Neural progenitor cell (in vitro differentiated cells): Measurements from ENCODE around the gene POU2AF1. TPM values are rescaled to one million over a fixed set of nuclear protein-coding genes. Genes with fewer than 3 reads are reported as not detected.

Source experiments
- DNase-seq: peaks from one replicate; pipeline ENCODE4 v3.0.0-alpha.2; 2016; ENCODE audit warnings: low spot score
- H2AFZ ChIP-seq: fragments of 200-600 bp; sonication (generic); replicated peaks from 2 replicates; pipeline ENCODE4 v1.6.1; 2016; ENCODE audit warnings: antibody characterized with exemption
- H3F3A ChIP-seq: fragments of 200-600 bp; sonication (generic); 2 replicates; pipeline ENCODE4 v1.6.1; 2016; ENCODE audit warnings: antibody characterized with exemption, low read depth
- H3K27ac ChIP-seq: fragments of 200-600 bp; sonication (generic); 2 replicates; pipeline ENCODE4 v1.5.1; 2016; ENCODE audit warnings: mild to moderate bottlenecking
- H3K27me3 ChIP-seq: fragments of 200-600 bp; sonication (generic); 2 replicates; pipeline ENCODE4 v1.6.1; 2016; ENCODE audit warnings: mild to moderate bottlenecking, moderate library complexity
- H3K36me3 ChIP-seq: fragments of 200-600 bp; sonication (generic); 2 replicates; pipeline ENCODE4 v1.5.1; 2016
- H3K4me1 ChIP-seq: fragments of 200-600 bp; sonication (generic); 2 replicates; pipeline ENCODE4 v1.6.1; 2016; ENCODE audit warnings: mixed run types
- H3K4me2 ChIP-seq: fragments of 200-600 bp; sonication (generic); 2 replicates; pipeline ENCODE4 v1.6.1; 2016
- H3K4me3 ChIP-seq: fragments of 200-600 bp; sonication (generic); 2 replicates; pipeline ENCODE4 v1.5.1; 2016
- H3K79me2 ChIP-seq: fragments of 200-600 bp; sonication (generic); 2 replicates; pipeline ENCODE4 v1.6.1; 2016; ENCODE audit warnings: low read depth
- H3K9ac ChIP-seq: fragments of 200-600 bp; sonication (generic); 2 replicates; pipeline ENCODE4 v1.6.1; 2016
- H3K9me3 ChIP-seq: fragments of 200-600 bp; sonication (generic); 2 replicates; pipeline ENCODE4 v1.5.1; 2016; ENCODE audit warnings: low read depth
- H4K20me1 ChIP-seq: fragments of 200-600 bp; sonication (generic); 2 replicates; pipeline ENCODE4 v1.6.1; 2016; ENCODE audit warnings: low read depth
- H3K27ac Mint-ChIP-seq: 3 replicates; pipeline ENCODE4 v1.8.0; 2021; ENCODE audit warnings: mixed read lengths
- H3K27me3 Mint-ChIP-seq: 2 replicates; pipeline ENCODE4 v1.8.0; 2022; ENCODE audit warnings: low read depth, mild to moderate bottlenecking, inconsistent platforms, moderate library complexity, mixed read lengths; ENCODE audit not compliant: insufficient read depth
- H3K36me3 Mint-ChIP-seq: 3 replicates; pipeline ENCODE4 v1.8.0; 2021; ENCODE audit warnings: mixed read lengths
- H3K4me1 Mint-ChIP-seq: 3 replicates; pipeline ENCODE4 v1.8.0; 2021; ENCODE audit warnings: mixed read lengths
- H3K4me3 Mint-ChIP-seq: 3 replicates; pipeline ENCODE4 v1.8.0; 2021; ENCODE audit warnings: mild to moderate bottlenecking, moderate library complexity, mixed read lengths
- H3K9me3 Mint-ChIP-seq: 3 replicates; pipeline ENCODE4 v1.8.0; 2020; ENCODE audit warnings: mixed read lengths
- CTCF ChIP-seq: fragments of 200-600 bp; sonication (generic); IDR thresholded peaks from 2 replicates; pipeline ENCODE4 v1.5.1; 2017; ENCODE audit warnings: antibody characterized with exemption, mild to moderate bottlenecking
- EZH2 ChIP-seq: fragments of 200-600 bp; sonication (generic); IDR thresholded peaks from 2 replicates; pipeline ENCODE4 v1.6.1; 2017; ENCODE audit warnings: antibody characterized with exemption, mild to moderate bottlenecking, moderate library complexity
- EZH2phosphoT487 ChIP-seq: fragments of 200-600 bp; sonication (generic); IDR thresholded peaks from 2 replicates; pipeline ENCODE4 v1.6.1; 2017; ENCODE audit warnings: antibody characterized with exemption
- total RNA-seq: library from RNA; depleted of rRNA; stranded (reverse); fragments of >200 nt; gene quantifications from 2 replicates; pipeline ENCODE4 v1.2.3, GENCODE V29; 2015; ENCODE audit warnings: low replicate concordance

POU2AF1 gene
- total RNA-seq, 1 donor from 2014 or later, result not detected

DNA sequence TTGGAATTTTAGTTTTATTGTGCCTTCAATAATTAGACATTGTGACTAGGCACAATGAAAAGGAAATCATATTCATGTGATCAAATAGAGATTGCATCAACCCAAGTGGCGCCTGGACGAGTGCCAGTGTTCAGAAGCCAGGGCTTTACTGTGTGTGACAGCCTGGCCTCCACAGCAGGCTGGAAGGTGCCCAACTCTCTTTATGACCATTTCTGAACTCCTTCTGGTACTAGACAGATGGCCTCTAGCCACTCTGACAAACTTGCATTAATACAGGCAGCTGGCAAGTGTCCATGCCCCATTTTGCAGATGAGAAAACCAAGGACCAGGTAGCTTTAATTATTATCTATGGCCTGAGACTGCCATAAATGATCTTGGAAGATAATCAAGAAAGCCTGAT lies 8.3 kb upstream of the POU2AF1 start:
- no peaks in the 10 kb centered on the region for H3K79me2 ChIP-seq
- no peak for TF ChIP-seq EZH2phosphoT487
- no peak for TF ChIP-seq CTCF
- no peaks in the 10 kb centered on the region for H3K4me1 Mint-ChIP-seq

GRCh38 chr11:111386611-111387150 lies 7.6 kb upstream of the POU2AF1 start:
- no peak overlapping the region for H3K4me2 ChIP-seq
- Mint-ChIP-seq H3K27me3 (no peaks in the 10 kb centered on the region), H3K27ac (no peak overlapping the region), H3K4me1 (no peaks in the 10 kb centered on the region), H3K4me3 (no peak overlapping the region), H3K9me3 (peaks cover 2% of the 10 kb centered on the region), H3K36me3 (no peaks in the 10 kb centered on the region)
- H3K27me3 ChIP-seq, result no peaks in the 10 kb centered on the region
- peaks cover 4% of the 10 kb centered on the region for H3K4me1 ChIP-seq
- no peak overlapping the region for H3K4me3 ChIP-seq
- H3K9ac ChIP-seq, result no peak overlapping the region
- TF ChIP-seq EZH2, result no peak
- no peak for TF ChIP-seq CTCF
- TF ChIP-seq EZH2phosphoT487, result no peak
- no peaks in the 10 kb centered on the region for H3K9me3 ChIP-seq
- no peak overlapping the region for H3K27ac ChIP-seq
- H4K20me1 ChIP-seq, result no peaks in the 10 kb centered on the region
- DNase-seq, result no peak
- no peaks in the 10 kb centered on the region for H3K36me3 ChIP-seq
- H2AFZ ChIP-seq, result no peak overlapping the region
- H3F3A ChIP-seq, result no peaks in the 10 kb centered on the region
- no peaks in the 10 kb centered on the region for H3K79me2 ChIP-seq

More for the DNA sequence above, 8.3 kb upstream of the POU2AF1 start:
- Histone ChIP-seq H3K4me2 (no peak overlapping the region), H3K27ac (no peak overlapping the region), H2AFZ (no peak overlapping the region), H3K4me3 (no peak overlapping the region), H3K27me3 (no peaks in the 10 kb centered on the region), H3K9me3 (no peaks in the 10 kb centered on the region), H3K9ac (no peak overlapping the region), H4K20me1 (no peaks in the 10 kb centered on the region), H3F3A (no peaks in the 10 kb centered on the region), H3K36me3 (no peaks in the 10 kb centered on the region), H3K4me1 (peaks cover 4% of the 10 kb centered on the region)
- DNase-seq, result no peak
- Mint-ChIP-seq H3K4me3 (no peak overlapping the region), H3K27me3 (no peaks in the 10 kb centered on the region), H3K27ac (no peak overlapping the region), H3K9me3 (peaks cover 2% of the 10 kb centered on the region), H3K36me3 (no peaks in the 10 kb centered on the region)

DNA sequence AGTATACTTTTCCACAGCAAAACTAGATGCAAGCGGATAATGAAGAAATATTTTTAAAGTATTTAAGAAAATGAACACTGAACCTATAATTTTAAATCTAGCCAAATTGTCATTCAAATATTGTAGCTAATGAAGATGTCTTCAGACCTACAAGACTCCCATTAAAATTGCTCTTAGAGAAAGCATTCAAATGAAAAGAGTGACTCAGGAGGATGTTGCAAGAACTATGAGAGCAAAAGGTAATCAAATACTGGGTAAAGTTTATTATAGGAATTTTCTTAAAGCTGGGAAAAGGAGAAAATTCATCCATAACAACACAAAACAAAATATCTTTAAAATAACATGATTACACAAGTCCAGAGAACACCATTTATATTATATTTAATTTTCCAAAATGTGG lies 5.4 kb upstream of the POU2AF1 start:
- H3K27ac ChIP-seq, result no peak overlapping the region
- H3K79me2 ChIP-seq, result no peaks in the 10 kb centered on the region
- H3K4me1 Mint-ChIP-seq, result peaks cover 2% of the 10 kb centered on the region

More for the DNA sequence above, 5.4 kb upstream of the POU2AF1 start:
- Histone ChIP-seq H3K36me3 (no peaks in the 10 kb centered on the region), H3K4me2 (no peak overlapping the region), H3K4me1 (peaks cover 4% of the 10 kb centered on the region), H3K9ac (no peak overlapping the region), H3K4me3 (no peak overlapping the region), H3K27me3 (no peaks in the 10 kb centered on the region), H2AFZ (no peak overlapping the region), H4K20me1 (no peaks in the 10 kb centered on the region), H3F3A (no peaks in the 10 kb centered on the region), H3K9me3 (no peaks in the 10 kb centered on the region)
- Mint-ChIP-seq H3K4me3 (no peak overlapping the region), H3K36me3 (no peaks in the 10 kb centered on the region), H3K27ac (no peak overlapping the region), H3K27me3 (no peaks in the 10 kb centered on the region), H3K9me3 (peaks cover 2% of the 10 kb centered on the region)
- no peak for DNase-seq
- TF ChIP-seq EZH2 (no peak), EZH2phosphoT487 (no peak), CTCF (no peak)
